Subcutaneous adipose tissue (tissue), 4 donors: Measurements from ENCODE around the gene CPAMD8. TPM values are rescaled to one million over a fixed set of nuclear protein-coding genes. Genes with fewer than 3 reads are reported as not detected.

Experiments used
- CTCF ChIP-seq: fragments of 450-650 bp; IDR thresholded peaks from one replicate; pipeline ENCODE4 v1.5.1; 2016; ENCODE audit warnings: low read depth, mild to moderate bottlenecking, control low read depth, antibody characterized with exemption, moderate library complexity
- total RNA-seq, 4 donors: library from RNA; depleted of rRNA; stranded (reverse); fragments of >200 nt; gene quantifications; one replicate each; pipeline ENCODE4 v1.1.0, GENCODE V29; 2016

CPAMD8 gene
- total RNA-seq, 4 donors from 2014 or later: 3.7 to 75.5 (median 22.0) TPM

- no peak for TF ChIP-seq CTCF
Measured at GRCh38 chr19:17025991-17026658, 485 bp downstream of the CPAMD8 start.

- no peak for TF ChIP-seq CTCF
Measured at GRCh38 chr19:17025361-17025760, 1.2 kb downstream of the CPAMD8 start.

GRCh38 chr19:17023805-17024204, 2.8 kb downstream of the CPAMD8 start:
- TF ChIP-seq CTCF: no peak

- TF ChIP-seq CTCF: no peak
Measured at GRCh38 chr19:17022738-17023137, 3.9 kb downstream of the CPAMD8 start.

GRCh38 chr19:17021793-17022590, 4.6 kb downstream of the CPAMD8 start:
- TF ChIP-seq CTCF: no peak

GRCh38 chr19:17021328-17021727, 5.3 kb downstream of the CPAMD8 start:
- TF ChIP-seq CTCF: no peak

- no peak for TF ChIP-seq CTCF
Measured at GRCh38 chr19:17020823-17021222, 5.8 kb downstream of the CPAMD8 start.
